NCI-H345 treated with DMSO at 0.1 percent for 48 hours (cell line): Measurements from ENCODE around the gene CSNK1G2.

Experiments used
- DNase-seq: peaks from one replicate; lab custom pipeline; 2025; ENCODE audit not compliant: unreplicated experiment; lab: John Stamatoyannopoulos, UW

The CSNK1G2 gene

GRCh38 chr19:1941146-1942077, at the start of gene CSNK1G2:
Gene CSNK1G2 (plus strand): TSS chr19:1941172. CDS start chr19:1969773, 28,601 bp downstream.
- no peak for DNase-seq

- DNase-seq, result no peak
Measured at GRCh38 chr19:1893791-1894190, 47.2 kb upstream of the CSNK1G2 start.

- DNase-seq, result no peak
Measured at GRCh38 chr19:1896508-1896907, 44.5 kb upstream of the CSNK1G2 start.

GRCh38 chr19:1901940-1902404, 39.0 kb upstream of the CSNK1G2 start:
- DNase-seq, result no peak

- no peak for DNase-seq
Measured at GRCh38 chr19:1902923-1903322, 38.0 kb upstream of the CSNK1G2 start.

- no peak for DNase-seq
Measured at GRCh38 chr19:1904860-1905109, 36.2 kb upstream of the CSNK1G2 start.

- DNase-seq, result peak; percentile 94
Measured at GRCh38 chr19:1905110-1905862, 35.7 kb upstream of the CSNK1G2 start, which contains the start of the genes ADAT3 and SCAMP4. Gene ADAT3 (plus strand): TSS chr19:1905399. CDS start chr19:1912048, 6,649 bp downstream. Gene SCAMP4 (plus strand): TSS chr19:1905399. CDS start chr19:1915020, 9,621 bp downstream.

GRCh38 chr19:1905863-1906375, 35.1 kb upstream of the CSNK1G2 start:
- no peak for DNase-seq

GRCh38 chr19:1906985-1907562, 33.9 kb upstream of the CSNK1G2 start:
- DNase-seq, result no peak

GRCh38 chr19:1907563-1908363, 33.2 kb upstream of the CSNK1G2 start:
- no peak for DNase-seq

GRCh38 chr19:1908364-1908678, 32.7 kb upstream of the CSNK1G2 start:
- no peak for DNase-seq

GRCh38 chr19:1909761-1910080, 31.3 kb upstream of the CSNK1G2 start:
- no peak for DNase-seq

GRCh38 chr19:1910177-1910576, 30.8 kb upstream of the CSNK1G2 start:
- DNase-seq, result no peak

- DNase-seq, result no peak
Measured at GRCh38 chr19:1911098-1911497, 29.9 kb upstream of the CSNK1G2 start.

- no peak for DNase-seq
Measured at GRCh38 chr19:1911995-1912394, 29.0 kb upstream of the CSNK1G2 start.

- no peak for DNase-seq
Measured at GRCh38 chr19:1912760-1913505, 28.0 kb upstream of the CSNK1G2 start.

GRCh38 chr19:1913781-1914577, 27.0 kb upstream of the CSNK1G2 start:
- DNase-seq, result no peak

- DNase-seq, result no peak
Measured at GRCh38 chr19:1914826-1915341, 26.1 kb upstream of the CSNK1G2 start.

- DNase-seq, result no peak
Measured at GRCh38 chr19:1917146-1917545, 23.8 kb upstream of the CSNK1G2 start.
